Measurements from ENCODE around the gene TNNT1.

DNA sequence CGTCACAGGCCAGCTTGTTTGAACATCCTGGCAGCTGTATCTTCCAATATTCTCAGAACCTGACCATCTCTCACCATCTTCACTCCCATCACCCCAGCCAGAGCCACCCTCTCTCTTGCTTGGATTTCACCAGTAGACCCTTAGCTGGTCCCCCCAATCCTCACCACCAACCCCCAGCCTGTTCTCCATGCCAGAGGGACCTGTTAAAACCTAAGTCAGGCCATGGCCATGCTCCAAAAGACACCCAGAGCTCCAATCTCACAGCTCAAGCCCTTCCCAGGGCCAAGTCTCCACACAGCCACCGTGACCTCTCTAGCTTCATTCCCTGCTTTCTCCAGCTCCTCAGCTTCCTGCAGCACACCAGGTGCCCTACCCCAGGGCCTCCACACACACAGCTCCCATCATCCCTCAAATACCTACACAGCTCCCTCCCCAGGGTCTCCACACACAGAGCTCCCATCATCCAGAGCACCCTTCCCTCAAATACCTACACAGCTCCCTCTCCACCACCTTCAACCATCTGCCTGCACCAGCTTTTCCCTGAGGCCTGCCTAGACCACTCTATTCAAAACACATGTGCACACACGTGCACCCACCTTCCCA, 59.6 kb downstream of the TNNT1 start:
- TF ChIP-seq GATA2 (IDR thresholded peaks at IDR 0.05; ENCODE audit: low read depth, low read length), result no peak
- no peak for TF ChIP-seq GATA3 (IDR thresholded peaks at IDR 0.05; ENCODE audit: low read depth, low read length)
